GDM1 (cell line): ENCODE measurements around the gene ACACB.

Source experiments
- DNase-seq: peaks from one replicate; lab custom pipeline; 2025; lab: John Stamatoyannopoulos, UW

The ACACB gene

GRCh38 chr12:109110988-109111495 lies 5.3 kb upstream of the ACACB start:
- no peak for DNase-seq

DNA sequence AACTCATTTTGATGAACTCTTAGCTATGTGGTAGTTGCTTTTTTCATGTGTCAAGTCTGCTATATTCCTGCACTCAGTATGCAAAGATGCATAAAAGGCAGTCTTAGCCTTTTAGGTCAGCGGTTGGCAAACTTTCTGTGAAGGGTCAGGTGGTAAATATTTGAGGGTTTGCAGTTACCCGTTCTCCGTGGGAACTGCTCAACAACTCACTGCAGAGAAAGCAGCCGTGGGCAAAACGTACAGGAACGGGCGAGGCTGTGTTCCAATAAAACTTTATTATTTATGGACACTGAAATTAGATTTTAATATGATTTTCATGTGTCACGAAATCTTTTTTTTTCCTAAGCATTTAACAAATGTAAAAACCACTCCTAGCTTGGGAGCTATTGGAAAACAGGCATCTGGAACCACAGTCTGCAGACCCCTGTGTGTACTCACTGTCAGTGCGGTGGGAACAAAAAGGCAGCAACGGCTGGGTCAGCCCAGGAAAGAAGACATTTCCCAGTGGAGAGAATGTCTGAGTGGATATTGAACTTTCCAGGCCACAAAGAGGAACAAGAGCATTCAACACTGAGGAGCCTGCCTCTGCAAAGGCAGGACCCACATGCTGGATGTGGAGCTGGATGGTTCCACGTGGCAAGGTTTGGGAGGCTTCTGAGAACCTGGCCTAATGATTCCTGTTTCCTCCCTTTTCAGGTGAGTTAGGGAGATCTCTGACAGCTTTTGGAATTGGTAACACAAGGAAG lies 3.5 kb upstream of the ACACB start:
- DNase-seq, result no peak

GRCh38 chr12:109113661-109114321 lies 2.6 kb upstream of the ACACB start:
- DNase-seq, result no peak

GRCh38 chr12:109114644-109115043 lies 1.7 kb upstream of the ACACB start:
- no peak for DNase-seq

- no peak for DNase-seq
These were observed 1.0 kb upstream of the ACACB start for GRCh38 chr12:109115404-109115757.

GRCh38 chr12:109116611-109116949 lies 193 bp downstream of the ACACB start:
- DNase-seq, result no peak

GRCh38 chr12:109120095-109120494 lies 3.7 kb downstream of the ACACB start:
- DNase-seq, result no peak

GRCh38 chr12:109120557-109120956 lies 4.2 kb downstream of the ACACB start:
- DNase-seq, result no peak

GRCh38 chr12:109121346-109121880 lies 5.0 kb downstream of the ACACB start:
- DNase-seq, result no peak

DNA sequence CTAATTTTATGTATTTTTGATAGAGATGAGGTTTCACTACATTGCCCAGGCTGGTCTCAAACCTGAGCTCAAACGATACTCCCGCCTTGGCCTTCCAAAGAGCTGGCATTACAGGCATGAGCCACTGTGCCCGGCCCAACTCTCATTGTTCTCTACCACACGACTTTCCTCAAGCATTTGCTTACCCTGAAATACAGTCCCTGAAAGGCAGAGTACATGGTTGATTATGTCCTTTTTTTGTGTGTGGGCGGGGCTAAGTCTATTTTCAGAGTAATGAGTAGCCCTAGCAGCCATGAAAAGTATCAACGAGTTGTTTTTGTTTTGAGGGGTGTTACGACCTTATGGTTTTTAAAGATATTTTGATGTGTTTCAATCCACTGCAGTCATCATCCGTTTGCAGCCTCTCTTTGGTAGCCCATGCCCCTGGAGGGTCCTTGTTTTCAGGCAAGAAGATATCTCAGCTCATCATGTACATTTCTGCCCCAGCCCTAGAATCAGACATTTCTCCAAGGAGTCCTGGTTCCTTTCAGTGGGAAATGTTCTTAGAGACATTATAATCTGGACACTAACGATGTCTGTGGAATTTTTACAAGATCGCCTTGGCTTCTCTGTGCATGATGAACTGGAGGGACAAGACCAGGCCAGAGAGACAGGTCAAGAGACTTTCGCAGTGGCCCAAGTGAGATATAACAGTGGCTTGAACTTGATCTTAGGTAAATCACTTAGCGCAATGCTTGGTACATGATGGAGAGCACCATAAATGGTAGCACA lies 8.7 kb downstream of the ACACB start:
- DNase-seq, result no peak

- no peak for DNase-seq
These were observed 9.4 kb downstream of the ACACB start for GRCh38 chr12:109125791-109126190.

GRCh38 chr12:109126784-109127183 lies 10.4 kb downstream of the ACACB start:
- DNase-seq, result no peak

GRCh38 chr12:109127533-109128242 lies 11.3 kb downstream of the ACACB start:
- DNase-seq, result no peak

DNA sequence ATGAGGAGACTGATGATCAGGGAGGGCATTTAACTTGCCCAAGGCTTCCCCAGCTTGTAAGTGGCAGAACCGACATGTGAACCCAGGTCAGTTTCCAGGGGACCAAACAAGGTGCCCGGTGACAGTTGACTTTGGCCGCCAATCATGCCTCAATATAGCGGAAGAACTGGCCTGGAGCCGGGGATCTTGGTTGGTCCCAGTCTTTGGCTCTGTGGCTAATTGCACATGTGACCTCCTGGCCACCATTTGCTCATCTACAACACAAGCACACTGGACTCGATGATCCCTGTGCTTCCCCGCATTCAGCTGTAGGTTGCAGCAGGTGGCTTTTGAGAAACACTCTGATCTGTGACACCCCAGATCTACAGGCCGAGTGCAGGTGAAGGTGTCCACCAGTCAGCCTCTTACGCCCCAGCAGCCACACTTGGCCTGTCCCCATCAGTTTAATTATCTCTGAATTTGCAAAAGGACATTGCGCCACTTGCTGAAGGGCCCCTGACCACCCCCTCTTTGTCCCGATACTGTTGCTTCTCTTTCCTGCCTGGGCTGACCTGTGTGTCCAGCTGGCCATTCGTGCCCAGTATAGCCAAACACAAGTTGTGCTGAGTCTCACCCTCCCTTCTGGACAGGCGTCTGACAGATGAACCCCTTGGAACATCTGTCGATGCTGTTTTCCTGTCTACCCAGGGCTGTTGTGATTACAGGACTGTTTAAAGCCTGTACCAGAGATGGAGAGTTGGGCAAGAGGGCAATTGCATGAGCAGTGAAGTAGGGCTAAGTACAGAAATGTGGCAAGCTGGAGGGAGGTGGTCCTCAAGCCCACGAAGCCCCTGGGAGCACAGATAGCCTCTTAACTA lies 14.1 kb downstream of the ACACB start:
- no peak for DNase-seq

DNA sequence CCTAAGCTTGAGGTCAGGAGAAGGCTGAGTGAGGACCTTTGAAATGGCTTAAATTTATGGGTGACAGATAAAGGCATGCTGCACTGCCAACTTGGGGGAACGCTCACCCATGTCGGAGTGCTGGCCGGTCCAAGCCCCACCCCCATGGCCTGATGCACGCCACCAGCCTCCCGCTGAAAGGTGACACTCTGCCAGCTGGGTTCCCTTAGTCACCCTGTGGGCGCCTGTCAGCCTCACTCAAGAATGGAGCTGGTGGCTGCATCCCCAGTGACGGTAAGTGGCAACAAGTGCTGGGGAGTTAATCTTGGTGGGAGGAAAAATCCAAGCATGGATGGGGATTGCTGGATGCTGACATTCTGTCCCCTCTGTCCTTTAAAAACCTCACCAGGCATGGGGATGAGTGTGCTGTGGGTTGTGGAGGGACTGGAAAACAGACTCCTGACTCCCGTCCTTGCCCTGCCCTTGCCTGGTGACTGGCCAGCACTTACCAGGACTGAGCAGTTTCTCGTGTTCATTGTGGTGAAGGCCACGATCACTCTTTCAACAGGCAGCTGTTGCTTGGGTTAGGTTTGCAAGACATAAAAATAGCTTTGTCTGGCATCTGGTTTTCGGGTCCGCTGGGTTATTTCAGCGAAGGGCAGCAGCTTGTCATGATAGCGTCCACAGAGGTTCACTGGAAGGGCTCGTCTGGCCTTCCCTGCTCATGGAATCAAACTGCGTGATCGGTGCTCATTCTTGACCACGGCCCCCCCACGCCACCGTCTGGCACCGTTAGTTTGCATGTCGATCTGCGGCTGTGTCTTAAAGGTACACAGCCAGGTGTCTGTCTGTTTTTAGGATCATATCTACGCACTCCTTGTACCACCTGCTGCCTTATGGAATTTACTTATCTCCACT lies 15.0 kb downstream of the ACACB start:
- DNase-seq, result no peak

DNA sequence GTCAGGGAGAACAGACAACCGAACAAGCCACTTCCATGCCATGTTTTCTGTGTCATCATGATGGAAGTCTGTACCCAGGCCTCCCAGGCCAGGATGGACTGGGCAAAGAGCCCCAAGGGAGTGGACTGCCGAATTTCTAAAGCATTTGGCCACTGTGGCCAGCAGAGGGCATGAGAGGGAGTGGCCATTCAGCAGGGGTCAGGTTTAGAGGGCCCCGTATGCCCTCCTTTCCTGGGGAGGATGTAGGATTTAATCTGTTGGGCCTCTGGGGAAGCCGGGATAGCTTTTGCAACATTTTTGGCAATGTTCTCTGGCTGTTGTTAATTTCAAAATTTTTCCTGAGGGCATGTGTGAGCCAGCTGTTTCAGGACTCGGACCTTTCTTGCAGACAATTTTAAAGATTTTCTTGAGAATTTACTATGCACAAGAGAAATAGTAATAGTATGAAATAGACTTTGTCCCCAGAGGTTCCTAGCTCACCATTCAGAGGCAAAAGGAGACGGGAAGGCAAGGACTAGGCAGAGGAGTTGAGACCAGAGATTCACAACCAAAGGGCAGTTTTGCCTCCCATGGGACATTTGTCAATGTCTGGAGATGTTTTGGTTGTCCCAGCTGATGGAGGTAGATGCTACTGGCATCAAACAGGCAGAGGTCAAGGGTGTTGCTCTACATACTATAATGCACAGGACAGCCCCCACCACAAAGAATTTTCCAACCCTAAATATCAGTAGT lies 18.0 kb downstream of the ACACB start:
- DNase-seq, result no peak

DNA sequence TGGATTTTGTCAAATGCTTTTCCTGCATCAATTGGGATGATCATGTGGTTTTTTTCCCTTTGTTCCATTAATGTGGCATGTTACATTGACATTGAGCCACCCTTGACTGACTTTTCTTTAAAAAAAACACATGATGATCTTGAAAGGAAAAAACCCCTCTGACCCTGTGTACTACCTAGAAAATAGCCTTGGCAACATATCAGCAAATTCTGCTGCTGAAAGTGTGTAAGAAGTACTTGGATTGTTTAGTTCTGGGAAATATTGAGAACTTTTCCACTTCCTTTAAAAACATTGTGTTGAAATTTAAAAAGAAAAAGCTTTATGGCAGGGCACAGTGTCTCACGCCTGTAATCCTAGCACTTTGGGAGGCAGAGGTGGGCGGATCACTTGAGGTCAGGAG lies 20.7 kb downstream of the ACACB start:
- DNase-seq, result no peak

- no peak for DNase-seq
These were observed 23.0 kb downstream of the ACACB start for GRCh38 chr12:109139360-109139759.

- no peak for DNase-seq
These were observed 23.4 kb downstream of the ACACB start for GRCh38 chr12:109139791-109140190.
